KBM-7 (cell line): Measurements from ENCODE around the gene GRIA4.

Experiments
- DNase-seq: peaks from one replicate; pipeline ENCODE4 v3.0.0-alpha.2; 2015
- in situ Hi-C: fragments of 300-500 bp; cut with MboI; formaldehyde crosslinking; loops from 2 replicates; pipeline ENCODE4 v1.14.3; 2020; ENCODE audit warnings: low sequenced_read_pairs, low pct_unique_long_range_greater_than_20kb, mixed read lengths

The GRIA4 gene

DNA sequence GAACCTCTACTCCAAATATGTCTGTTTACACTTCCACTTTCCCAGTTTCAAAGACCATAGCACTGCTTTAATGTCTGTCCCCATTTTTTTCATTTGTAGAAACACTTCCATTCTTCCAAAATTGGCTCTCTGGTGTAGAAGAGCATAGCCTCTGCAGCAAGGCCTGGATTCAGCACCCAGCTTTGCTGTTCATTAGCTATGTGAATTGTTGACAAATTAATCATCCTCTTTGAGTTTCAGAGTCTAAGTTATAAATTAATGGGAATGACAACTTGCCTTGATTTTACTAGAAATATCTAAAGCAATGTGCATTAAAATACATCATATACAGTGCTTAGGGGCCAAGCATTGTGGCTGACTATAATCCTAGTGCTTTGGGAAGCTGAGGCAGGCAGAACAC is 22.4 kb downstream of the GRIA4 start:
- in situ Hi-C loops, result no loop called here

GRCh38 chr11:105635466-105635865 is 25.6 kb downstream of the GRIA4 start:
- no peak for DNase-seq
- in situ Hi-C loops, result no loop called here

More for the DNA sequence above, 22.4 kb downstream of the GRIA4 start:
- no peak for DNase-seq

DNA sequence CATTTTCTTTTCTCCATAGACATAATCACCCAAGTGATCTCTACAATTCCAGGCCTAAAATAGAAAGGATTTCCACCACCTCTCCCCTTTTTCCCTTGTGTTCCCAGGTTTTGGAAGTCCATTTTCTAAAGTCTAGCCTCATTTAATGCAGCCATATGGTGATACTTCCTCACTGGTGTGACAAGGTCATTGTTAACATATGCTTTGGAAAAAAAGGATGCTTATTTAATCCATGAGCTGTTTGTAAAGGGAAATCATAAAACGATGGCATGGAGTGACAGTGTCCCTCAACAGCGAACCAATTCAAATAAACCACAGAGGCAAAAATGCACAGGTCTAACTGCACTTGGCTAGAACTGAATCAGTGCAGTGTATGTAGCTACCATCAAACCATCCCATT is 26.6 kb downstream of the GRIA4 start:
- no peak for DNase-seq
- in situ Hi-C loops, result no loop called here

DNA sequence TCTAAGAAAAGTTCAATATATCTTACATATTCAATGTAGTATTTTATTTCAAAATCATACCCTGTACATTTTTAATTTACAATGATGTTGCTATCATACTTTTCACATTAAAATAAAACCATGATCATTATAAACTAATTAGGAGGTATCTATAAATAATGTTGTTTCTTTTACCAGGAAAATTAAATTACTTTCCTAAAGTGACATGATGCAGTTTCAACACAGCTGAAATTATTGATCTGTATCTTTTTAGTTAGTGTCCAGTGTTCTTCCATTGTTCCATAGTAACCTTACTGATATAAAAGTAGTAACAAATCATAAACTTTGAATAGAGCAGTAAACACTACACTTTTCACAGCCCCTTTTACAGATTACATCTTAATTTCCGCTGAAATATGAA is 29.7 kb downstream of the GRIA4 start:
- in situ Hi-C loops, result no loop called here

DNA sequence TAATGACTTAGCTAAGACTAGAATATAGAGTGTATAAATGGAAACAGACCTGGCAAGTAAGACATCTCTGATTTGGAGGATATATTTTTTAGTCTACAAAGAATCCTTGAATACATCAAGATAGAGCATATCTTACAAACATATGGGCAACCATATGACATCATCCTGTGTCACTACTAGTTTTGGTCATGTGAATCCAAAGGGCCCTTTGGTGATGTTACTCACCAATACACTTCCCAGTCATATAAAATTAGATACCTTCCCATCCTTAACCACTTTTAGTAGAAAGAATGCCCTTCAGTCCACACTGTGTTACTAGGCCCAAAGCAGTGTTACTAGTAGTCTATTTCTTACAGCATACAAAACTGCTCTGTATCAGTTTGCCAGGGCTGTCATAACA is 31.6 kb downstream of the GRIA4 start:
- no peak for DNase-seq
- in situ Hi-C loops, result no loop called here

More for the DNA sequence above, 29.7 kb downstream of the GRIA4 start:
- no peak for DNase-seq

DNA sequence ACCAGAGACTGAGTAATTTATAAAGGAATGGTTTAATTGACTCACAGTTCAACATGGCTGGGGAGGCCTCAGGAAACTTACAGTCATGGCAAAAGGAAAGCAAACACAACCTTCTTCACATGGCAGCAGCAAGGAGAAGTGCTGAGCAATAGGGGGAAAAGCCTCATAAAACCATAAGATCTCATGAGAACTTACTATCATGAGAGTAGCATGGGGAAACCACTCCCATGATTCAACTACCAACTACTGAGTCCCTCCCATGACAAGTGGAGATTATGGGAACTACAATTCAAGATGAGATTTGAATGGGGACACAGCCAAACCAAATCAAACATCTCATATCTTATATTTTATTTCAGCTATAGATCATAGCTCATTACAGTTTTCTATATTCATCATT is 33.0 kb downstream of the GRIA4 start:
- in situ Hi-C loops, result no loop called here

GRCh38 chr11:105644839-105645573 is 35.1 kb downstream of the GRIA4 start:
- in situ Hi-C loops, result no loop called here
- no peak for DNase-seq

More for the DNA sequence above, 33.0 kb downstream of the GRIA4 start:
- DNase-seq, result no peak

DNA sequence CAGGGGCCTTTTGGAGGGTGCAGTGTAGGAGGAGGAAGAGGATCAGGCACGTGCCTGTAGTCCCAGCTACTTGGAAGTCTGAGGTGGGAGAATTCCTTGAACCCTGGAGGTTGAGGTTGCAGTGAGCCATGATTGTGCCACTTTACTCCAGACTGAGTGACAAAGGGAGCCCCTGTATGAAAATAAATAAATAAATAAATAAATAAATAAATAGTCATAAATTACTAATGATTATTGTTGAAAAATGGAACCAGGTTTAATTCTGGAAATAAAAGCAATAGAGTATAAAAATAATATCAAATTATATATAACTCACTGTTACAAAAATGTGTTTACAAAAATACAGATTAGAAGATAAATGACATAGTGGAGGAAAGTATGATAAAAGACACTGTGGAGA is 37.9 kb downstream of the GRIA4 start:
- no peak for DNase-seq
- in situ Hi-C loops, result no loop called here

- no peak for DNase-seq
- in situ Hi-C loops, result no loop called here
Observed at GRCh38 chr11:105648762-105649161, 38.9 kb downstream of the GRIA4 start.

- DNase-seq, result no peak
Observed at GRCh38 chr11:105665281-105665680, 55.4 kb downstream of the GRIA4 start.

DNA sequence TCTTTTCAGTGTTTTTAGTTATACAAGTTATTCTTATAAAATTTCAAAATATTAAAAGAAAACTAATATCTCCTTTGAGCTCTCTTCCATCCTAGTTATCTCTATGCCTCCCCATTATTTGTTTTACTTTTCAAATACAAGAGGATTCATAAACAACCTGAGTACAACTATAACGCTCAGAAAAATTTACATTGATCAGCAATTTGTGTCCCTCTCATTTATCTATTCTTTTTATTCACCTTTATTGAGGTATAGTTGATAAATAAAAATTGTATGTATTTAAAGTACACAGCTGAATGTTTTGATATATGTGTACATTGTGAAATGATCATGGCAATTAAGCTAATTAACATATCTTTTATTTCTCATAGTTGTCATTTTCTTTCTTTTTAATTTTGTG is 57.6 kb downstream of the GRIA4 start:
- DNase-seq, result no peak
- in situ Hi-C loops, result no loop called here

More at GRCh38 chr11:105665281-105665680, 55.4 kb downstream of the GRIA4 start:
- in situ Hi-C loops, result no loop called here

GRCh38 chr11:105670811-105671210 is 60.9 kb downstream of the GRIA4 start:
- no peak for DNase-seq
- in situ Hi-C loops, result no loop called here

- DNase-seq, result peak; percentile 34
- in situ Hi-C loops, result no loop called here
Observed at GRCh38 chr11:105673089-105673488, 63.2 kb downstream of the GRIA4 start.

DNA sequence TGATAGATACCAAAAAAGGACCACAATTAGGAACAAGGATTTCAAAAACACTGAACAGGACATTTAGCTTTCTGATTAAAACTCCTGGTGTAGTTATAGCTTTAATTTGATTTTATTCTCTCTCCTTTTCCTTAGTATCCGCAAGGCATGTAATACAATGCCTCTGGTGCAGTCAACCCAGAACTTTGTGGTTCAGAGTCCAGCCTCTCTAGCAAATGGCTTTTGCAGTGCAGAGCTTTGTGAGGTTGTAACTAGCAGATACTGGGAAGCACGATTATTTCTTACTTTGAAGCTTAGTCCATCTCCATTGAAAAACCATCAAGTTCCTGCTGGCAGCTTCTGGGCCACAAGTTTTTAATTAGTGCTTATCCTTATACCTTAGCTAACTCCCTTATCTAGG is 79.8 kb downstream of the GRIA4 start:
- no peak for DNase-seq
- in situ Hi-C loops, result no loop called here

DNA sequence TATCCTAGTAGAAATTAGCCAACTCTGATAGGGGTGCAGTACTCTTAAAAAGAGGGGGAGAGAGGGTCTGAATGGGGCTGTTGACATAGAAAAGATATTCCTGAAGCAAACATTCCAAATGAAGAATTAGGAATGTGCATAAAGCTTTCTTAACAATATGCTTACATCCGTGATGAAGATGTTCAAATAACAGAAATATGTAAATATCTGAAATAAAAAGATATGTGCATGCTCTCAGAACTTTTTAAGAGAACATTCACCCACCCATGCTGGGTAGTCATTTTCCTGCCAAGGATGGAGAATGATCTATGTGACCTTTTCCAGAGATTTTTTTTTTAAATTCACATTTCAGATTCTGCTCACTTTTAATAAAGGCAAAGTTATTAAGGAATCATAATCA is 80.6 kb downstream of the GRIA4 start:
- in situ Hi-C loops, result no loop called here
- no peak for DNase-seq

DNA sequence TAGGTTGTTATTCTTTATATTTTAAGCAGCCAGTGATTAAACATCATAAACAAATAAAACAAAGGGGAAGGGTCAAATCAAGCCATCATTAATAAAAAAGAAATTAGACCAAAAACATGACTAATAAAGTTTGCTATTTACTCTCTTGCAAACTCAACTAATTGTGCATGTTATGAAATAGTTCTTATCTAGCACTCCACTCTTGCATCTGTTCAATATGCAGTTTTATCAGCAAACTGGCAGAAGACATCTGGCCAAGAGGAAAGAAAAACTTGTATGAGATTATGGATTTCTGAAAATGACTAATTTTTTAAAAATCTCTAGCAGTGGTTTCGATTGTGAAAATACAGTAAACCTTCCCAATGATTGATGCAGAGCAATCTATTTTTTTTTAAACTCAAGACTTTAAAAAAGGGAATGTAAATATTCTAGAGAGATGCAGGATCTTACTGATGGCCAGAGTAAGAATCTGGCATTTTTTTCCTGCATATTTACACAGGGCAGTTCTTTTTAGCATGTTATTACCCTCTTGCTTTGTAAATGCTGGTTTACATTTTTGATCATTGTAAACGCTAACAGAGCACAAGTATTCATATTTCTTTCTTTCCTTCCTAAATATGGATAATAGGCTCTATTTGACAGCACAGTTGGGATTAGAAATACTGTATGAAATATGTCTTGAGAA is 83.3 kb downstream of the GRIA4 start:
- in situ Hi-C loops, result no loop called here
- DNase-seq, result no peak

- no peak for DNase-seq
- in situ Hi-C loops, result no loop called here
Observed at GRCh38 chr11:105696000-105696399, 86.1 kb downstream of the GRIA4 start.

DNA sequence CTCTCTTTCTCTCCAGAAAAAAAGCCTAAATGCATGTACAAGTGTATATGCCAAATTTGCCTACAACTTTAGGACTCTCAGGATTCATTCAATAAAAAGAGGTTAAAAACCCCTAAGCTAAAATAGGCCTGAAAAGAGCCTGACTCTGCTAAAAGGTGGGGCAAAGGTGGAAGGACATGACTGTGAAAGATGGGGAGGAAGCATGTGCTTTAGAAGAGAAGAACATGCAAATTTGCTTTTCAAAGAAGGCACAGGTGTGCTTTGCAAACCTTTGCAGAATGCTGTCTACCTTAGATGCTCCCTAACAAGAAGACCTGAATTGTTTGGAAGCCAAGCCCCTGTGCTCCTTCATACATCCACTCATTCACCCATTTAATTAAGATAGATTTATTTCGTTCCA is 87.4 kb downstream of the GRIA4 start:
- DNase-seq, result no peak
- in situ Hi-C loops, result no loop called here

DNA sequence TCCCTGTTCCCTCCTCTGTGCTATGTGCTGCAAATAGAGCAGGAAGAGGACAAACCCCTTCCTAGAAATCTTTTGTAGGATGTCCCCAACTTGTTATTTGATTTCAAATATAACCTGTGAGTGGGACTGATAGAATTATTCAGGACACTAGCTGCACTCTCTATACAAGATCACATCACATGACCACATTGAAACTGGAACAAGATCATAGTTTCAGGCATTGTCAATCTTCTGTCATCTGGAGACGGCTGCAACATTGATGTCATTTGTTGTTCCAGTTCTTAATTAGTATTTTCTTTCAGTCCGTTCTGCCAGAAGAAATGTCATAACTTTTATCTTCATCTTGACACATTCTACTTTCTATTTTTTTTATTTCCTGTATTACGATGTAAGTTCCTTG is 89.3 kb downstream of the GRIA4 start:
- in situ Hi-C loops, result no loop called here
- DNase-seq, result no peak

GRCh38 chr11:105700271-105700670 is 90.4 kb downstream of the GRIA4 start:
- in situ Hi-C loops, result no loop called here
- no peak for DNase-seq

DNA sequence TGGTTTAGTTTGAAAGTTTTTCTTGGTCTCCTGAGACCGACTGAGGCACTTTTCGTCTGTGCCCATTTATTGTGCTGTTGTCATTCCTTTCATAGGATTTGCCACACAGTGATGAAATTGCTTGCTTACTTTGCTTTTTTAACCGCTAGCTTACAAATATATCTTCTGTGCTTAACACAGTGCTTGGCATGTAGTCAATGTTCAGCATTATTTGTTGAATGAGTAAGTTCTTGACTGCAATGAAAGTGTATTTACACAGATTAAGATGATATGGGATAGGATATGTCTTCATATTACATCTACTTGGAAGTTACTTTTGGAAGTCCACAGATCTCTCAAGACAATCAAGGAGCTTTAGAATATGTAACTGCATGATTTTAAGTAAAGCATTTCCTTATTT is 91.2 kb downstream of the GRIA4 start:
- in situ Hi-C loops, result no loop called here

More for the DNA sequence above, 91.2 kb downstream of the GRIA4 start:
- no peak for DNase-seq
